Measurements from ENCODE around the gene MAB21L4. TPM values are rescaled to one million over a fixed set of nuclear protein-coding genes. Genes with fewer than 3 reads are reported as not detected.

MAB21L4 gene
- total and polyA plus RNA-seq, 10 donors, result 0.04 to 0.70 (median 0.23) TPM; not detected in 6

DNA sequence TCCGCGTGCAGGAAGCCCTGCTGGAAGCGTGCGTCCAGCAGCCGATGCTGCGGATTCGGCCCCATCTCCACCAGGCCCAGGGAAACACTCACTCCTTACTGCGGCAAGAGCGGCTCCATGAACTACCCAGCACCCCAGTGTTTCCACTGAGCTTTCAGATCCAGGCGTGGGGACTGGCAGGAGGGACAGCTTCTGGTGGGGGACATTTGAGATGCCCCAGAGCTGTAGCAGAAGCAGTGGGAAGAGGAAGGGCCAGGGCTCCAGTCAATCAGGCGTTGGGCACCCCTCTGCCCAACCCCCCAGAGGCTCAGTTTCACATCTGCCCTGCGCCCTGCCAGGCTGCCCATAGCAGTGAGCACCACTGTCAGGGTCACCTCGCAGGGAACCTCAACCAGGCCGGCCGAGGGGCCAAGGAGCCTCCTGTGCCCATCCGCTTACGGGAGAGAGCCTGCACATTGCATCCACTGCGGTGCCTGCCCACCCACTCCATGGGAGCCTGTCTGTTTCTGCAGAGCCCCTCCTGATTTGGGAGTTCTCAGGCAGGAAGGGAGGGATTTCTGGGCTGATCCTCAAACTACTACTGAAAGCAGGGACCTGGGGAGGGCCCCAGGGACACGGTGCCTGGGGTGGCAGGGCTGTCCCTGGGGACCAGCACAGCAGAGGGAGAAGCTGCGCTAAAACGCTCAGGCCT, 22.7 kb downstream of the MAB21L4 start:
- H3K9me3 ChIP-seq, result no peaks in the 10 kb centered on the region
- 81 to 92% (median 88%) methylated on average over 16 to 21 of the region's 21 CpGs for WGBS, 5 donors
- H3K4me3 ChIP-seq, result no peak overlapping the region
- no peaks in the 10 kb centered on the region for H3K36me3 ChIP-seq
- H3K4me1 ChIP-seq, result peaks cover 0 to 23% (median 8%) of the 10 kb centered on the region in 6 donors
- intact Hi-C loops (cut with DNase I; ENCODE audit: low total_unique reads), result no loop called here
- peak; percentile 68 for DNase-seq
- H3K27ac ChIP-seq, result no peak overlapping the region
- TF ChIP-seq, protein P1, sequence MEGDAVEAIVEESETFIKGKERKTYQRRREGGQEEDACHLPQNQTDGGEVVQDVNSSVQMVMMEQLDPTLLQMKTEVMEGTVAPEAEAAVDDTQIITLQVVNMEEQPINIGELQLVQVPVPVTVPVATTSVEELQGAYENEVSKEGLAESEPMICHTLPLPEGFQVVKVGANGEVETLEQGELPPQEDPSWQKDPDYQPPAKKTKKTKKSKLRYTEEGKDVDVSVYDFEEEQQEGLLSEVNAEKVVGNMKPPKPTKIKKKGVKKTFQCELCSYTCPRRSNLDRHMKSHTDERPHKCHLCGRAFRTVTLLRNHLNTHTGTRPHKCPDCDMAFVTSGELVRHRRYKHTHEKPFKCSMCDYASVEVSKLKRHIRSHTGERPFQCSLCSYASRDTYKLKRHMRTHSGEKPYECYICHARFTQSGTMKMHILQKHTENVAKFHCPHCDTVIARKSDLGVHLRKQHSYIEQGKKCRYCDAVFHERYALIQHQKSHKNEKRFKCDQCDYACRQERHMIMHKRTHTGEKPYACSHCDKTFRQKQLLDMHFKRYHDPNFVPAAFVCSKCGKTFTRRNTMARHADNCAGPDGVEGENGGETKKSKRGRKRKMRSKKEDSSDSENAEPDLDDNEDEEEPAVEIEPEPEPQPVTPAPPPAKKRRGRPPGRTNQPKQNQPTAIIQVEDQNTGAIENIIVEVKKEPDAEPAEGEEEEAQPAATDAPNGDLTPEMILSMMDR (IDR thresholded peaks at IDR 0.05 in 8 of 11, conservative IDR thresholded peaks at IDR 0.05 in 3 of 11), result no peak
- TF ChIP-seq POLR2AphosphoS5 (IDR thresholded peaks at IDR 0.05) (no peak), POLR2A (IDR thresholded peaks at IDR 0.05) (no peak)
- H3K27me3 ChIP-seq (replicated peaks in 1 of 7), result no peaks in the 10 kb centered on the region

DNA sequence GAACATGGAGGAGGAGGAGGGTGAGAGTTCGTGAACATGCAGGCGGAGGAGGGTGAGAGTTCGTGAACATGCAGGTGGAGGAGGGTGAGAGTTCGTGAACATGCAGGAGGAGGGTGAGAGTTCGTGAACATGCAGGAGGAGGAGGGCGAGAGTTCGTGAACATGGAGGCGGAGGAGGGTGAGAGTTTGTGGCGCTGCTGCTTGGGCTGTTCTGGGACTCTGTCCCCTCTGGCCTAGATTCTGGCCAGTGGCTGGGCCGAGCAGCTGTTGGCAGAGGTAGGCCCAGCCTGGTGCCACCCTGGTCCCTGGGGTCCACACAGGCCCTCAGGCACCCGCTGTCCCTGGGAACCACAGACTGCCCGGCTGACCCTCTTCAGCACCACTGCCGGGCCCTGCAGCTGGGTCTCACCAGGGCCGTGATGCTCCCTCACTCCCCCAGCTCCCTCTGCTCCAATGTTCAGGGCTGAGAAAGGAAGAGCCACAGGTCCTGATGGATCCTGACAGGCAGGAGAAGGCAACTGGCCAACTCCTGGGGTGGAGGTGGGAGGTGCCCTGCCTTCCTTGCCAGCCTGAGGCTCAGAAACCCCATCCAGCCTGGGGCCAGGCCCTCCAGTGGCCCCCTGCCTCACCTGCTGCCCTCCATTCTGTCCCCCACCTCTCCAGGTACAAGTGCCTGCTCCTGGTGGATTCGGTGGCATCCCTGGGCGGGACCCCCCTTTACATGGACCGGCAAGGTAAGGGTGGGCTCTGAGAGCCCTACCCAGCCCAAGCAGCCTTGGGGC, 23.4 kb downstream of the MAB21L4 start:
- DNase-seq, result peak; percentile 71
- WGBS, 5 donors, result 88 to 93% (median 89%) methylated on average over 13 to 17 of the region's 17 CpGs

DNA sequence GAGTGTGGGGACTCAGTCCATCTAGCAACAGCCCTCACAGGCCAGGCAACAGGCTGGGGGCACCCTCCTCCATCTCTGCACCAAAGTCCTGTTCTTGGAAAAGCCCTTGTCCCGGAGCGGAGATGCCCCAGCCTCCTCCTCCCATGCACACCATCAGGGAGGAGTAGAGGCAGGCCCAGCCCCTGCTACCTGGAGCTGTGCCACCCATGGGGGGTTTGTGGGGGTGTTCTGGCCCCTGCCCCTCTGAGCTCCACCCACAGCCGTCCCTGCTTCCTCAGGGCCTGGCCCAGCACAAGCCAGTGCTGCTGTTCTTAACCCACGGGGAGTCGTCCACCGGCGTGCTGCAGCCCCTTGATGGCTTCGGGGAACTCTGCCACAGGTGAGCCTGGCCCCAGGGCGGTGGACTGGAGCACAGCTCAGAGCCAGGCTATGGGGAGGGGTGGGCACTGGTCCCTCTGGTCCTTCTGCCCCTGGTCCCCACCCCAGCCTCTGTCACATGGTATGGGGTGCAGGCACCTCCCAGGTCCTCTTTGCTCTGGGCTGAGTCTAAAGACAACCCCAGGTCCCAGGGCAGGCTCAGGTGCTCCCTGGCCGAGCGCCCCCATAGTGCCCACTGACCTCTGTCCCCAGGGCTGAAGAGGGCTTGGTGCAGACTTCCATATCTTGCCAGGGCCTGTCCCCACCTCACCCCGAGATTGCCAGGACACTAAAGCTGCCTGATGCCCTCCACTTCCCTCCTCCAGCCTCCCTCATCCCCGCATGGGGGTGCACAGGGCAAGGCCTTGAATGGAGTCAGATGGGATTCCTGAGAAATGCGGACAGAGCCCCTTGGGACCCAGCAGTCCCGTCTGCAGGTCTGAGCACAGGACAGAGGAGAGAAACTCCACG, 24.6 kb downstream of the MAB21L4 start:
- Histone ChIP-seq H3K9me3 (no peaks in the 10 kb centered on the region), H3K4me1 (peaks cover 0 to 15% (median 2%) of the 10 kb centered on the region in 6 donors), H3K4me3 (no peak overlapping the region), H3K27ac (no peak overlapping the region), H3K36me3 (no peaks in the 10 kb centered on the region), H3K27me3 (replicated peaks in 1 of 7) (no peaks in the 10 kb centered on the region)
- intact Hi-C loops (cut with DNase I; ENCODE audit: low total_unique reads), result no loop called here
- WGBS, 5 donors, result 76 to 91% (median 89%) methylated on average over 14 to 16 of the region's 16 CpGs
- DNase-seq, result peak; percentile 57
- TF ChIP-seq, protein P1 (IDR thresholded peaks at IDR 0.05 in 8 of 11, conservative IDR thresholded peaks at IDR 0.05 in 3 of 11), result no peak
- TF ChIP-seq POLR2AphosphoS5 (IDR thresholded peaks at IDR 0.05) (no peak), POLR2A (IDR thresholded peaks at IDR 0.05) (no peak)

More for the DNA sequence above, 23.4 kb downstream of the MAB21L4 start:
- Histone ChIP-seq H3K4me3 (no peak overlapping the region), H3K27ac (no peak overlapping the region), H3K36me3 (no peaks in the 10 kb centered on the region), H3K27me3 (replicated peaks in 1 of 7) (no peaks in the 10 kb centered on the region), H3K4me1 (peaks cover 0 to 26% (median 8%) of the 10 kb centered on the region in 6 donors), H3K9me3 (no peaks in the 10 kb centered on the region)
- intact Hi-C loops (cut with DNase I; ENCODE audit: low total_unique reads), result no loop called here
- TF ChIP-seq POLR2AphosphoS5 (IDR thresholded peaks at IDR 0.05), result no peak
- no peak for TF ChIP-seq POLR2A (IDR thresholded peaks at IDR 0.05)
- TF ChIP-seq, protein P1 (IDR thresholded peaks at IDR 0.05 in 8 of 11, conservative IDR thresholded peaks at IDR 0.05 in 3 of 11), result no peak
